ENCODE results near the gene NES. TPM values are rescaled to one million over a fixed set of nuclear protein-coding genes. Genes with fewer than 3 reads are reported as not detected.

NES gene
- total RNA-seq, 1 experiment from 2014 or later = 183 TPM

GRCh38 chr1:156655151-156655903 is 21.9 kb downstream of the NES start:
- in situ Hi-C loops (cut with HindIII; ENCODE audit: low sequenced_read_pairs) = no loop called here
- DNase-seq (ENCODE audit: low spot score) = no peak

- in situ Hi-C loops (cut with HindIII; ENCODE audit: low sequenced_read_pairs) = no loop called here
Observed at GRCh38 chr1:156654700-156655099, 22.5 kb downstream of the NES start.

GRCh38 chr1:156652992-156653355 is 24.2 kb downstream of the NES start:
- in situ Hi-C loops (cut with HindIII; ENCODE audit: low sequenced_read_pairs) = no loop called here
- no peak for DNase-seq (ENCODE audit: low spot score)

More at GRCh38 chr1:156654700-156655099, 22.5 kb downstream of the NES start:
- no peak for DNase-seq (ENCODE audit: low spot score)

- in situ Hi-C loops (cut with HindIII; ENCODE audit: low sequenced_read_pairs) = no loop called here
- DNase-seq (ENCODE audit: low spot score) = no peak
Observed at GRCh38 chr1:156652131-156652991, 24.8 kb downstream of the NES start.

- in situ Hi-C loops (cut with HindIII; ENCODE audit: low sequenced_read_pairs) = no loop called here
- no peak for DNase-seq (ENCODE audit: low spot score)
Observed at GRCh38 chr1:156648951-156649350, 28.3 kb downstream of the NES start.

- in situ Hi-C loops (cut with HindIII; ENCODE audit: low sequenced_read_pairs) = no loop called here
- no peak for DNase-seq (ENCODE audit: low spot score)
Observed at GRCh38 chr1:156648496-156648895, 28.7 kb downstream of the NES start.

GRCh38 chr1:156647351-156647750 is 29.9 kb downstream of the NES start:
- in situ Hi-C loops (cut with HindIII; ENCODE audit: low sequenced_read_pairs) = no loop called here
- DNase-seq (ENCODE audit: low spot score) = no peak

- no peak for DNase-seq (ENCODE audit: low spot score)
- in situ Hi-C loops (cut with HindIII; ENCODE audit: low sequenced_read_pairs) = no loop called here
Observed at GRCh38 chr1:156646738-156647211, 30.4 kb downstream of the NES start.

- in situ Hi-C loops (cut with HindIII; ENCODE audit: low sequenced_read_pairs) = no loop called here
- no peak for DNase-seq (ENCODE audit: low spot score)
Observed at GRCh38 chr1:156645666-156646065, 31.5 kb downstream of the NES start.

- in situ Hi-C loops (cut with HindIII; ENCODE audit: low sequenced_read_pairs) = no loop called here
- DNase-seq (ENCODE audit: low spot score) = no peak
Observed at GRCh38 chr1:156645056-156645455, 32.2 kb downstream of the NES start.

- in situ Hi-C loops (cut with HindIII; ENCODE audit: low sequenced_read_pairs) = no loop called here
- DNase-seq (ENCODE audit: low spot score) = no peak
Observed at GRCh38 chr1:156644640-156645039, 32.6 kb downstream of the NES start.

- in situ Hi-C loops (cut with HindIII; ENCODE audit: low sequenced_read_pairs) = no loop called here
Observed at GRCh38 chr1:156644146-156644545, 33.1 kb downstream of the NES start.

GRCh38 chr1:156643778-156644092 is 33.5 kb downstream of the NES start:
- no peak for DNase-seq (ENCODE audit: low spot score)
- in situ Hi-C loops (cut with HindIII; ENCODE audit: low sequenced_read_pairs) = no loop called here

More at GRCh38 chr1:156644146-156644545, 33.1 kb downstream of the NES start:
- no peak for DNase-seq (ENCODE audit: low spot score)

- DNase-seq (ENCODE audit: low spot score) = no peak
- in situ Hi-C loops (cut with HindIII; ENCODE audit: low sequenced_read_pairs) = no loop called here
Observed at GRCh38 chr1:156643049-156643777, 34.0 kb downstream of the NES start.

- in situ Hi-C loops (cut with HindIII; ENCODE audit: low sequenced_read_pairs) = no loop called here
Observed at GRCh38 chr1:156642265-156643048, 34.8 kb downstream of the NES start.

GRCh38 chr1:156641761-156642264 is 35.4 kb downstream of the NES start, which contains the start of gene BCAN:
Gene BCAN, plus strand, starts transcription at chr1:156642117. Its CDS starts 3,938 bp downstream, at chr1:156646055.
- no peak for DNase-seq (ENCODE audit: low spot score)
- in situ Hi-C loops (cut with HindIII; ENCODE audit: low sequenced_read_pairs) = no loop called here

More at GRCh38 chr1:156642265-156643048, 34.8 kb downstream of the NES start:
- no peak for DNase-seq (ENCODE audit: low spot score)

GRCh38 chr1:156640842-156641706 is 36.1 kb downstream of the NES start:
- in situ Hi-C loops (cut with HindIII; ENCODE audit: low sequenced_read_pairs) = no loop called here
- DNase-seq (ENCODE audit: low spot score) = no peak

- in situ Hi-C loops (cut with HindIII; ENCODE audit: low sequenced_read_pairs) = no loop called here
- DNase-seq (ENCODE audit: low spot score) = no peak
Observed at GRCh38 chr1:156639601-156640101, 37.6 kb downstream of the NES start.

All from G401 (cell line).